Liver (tissue), 9 donors: ENCODE measurements around the gene CCDC50. TPM values are rescaled to one million over a fixed set of nuclear protein-coding genes. Genes with fewer than 3 reads are reported as not detected.

Experiments
- DNase-seq: peaks from one replicate; pipeline ENCODE4 v3.0.0-alpha.2; 2017; ENCODE audit warnings: low spot score
- H3K27ac ChIP-seq, 2 donors: one replicate each; pipeline ENCODE4 v1.7.0; 2013; ENCODE audit warnings: inconsistent platforms in 2 of 2, low read length in 2 of 2, control low read depth in 1 of 2, low read depth in 1 of 2, mild to moderate bottlenecking in 1 of 2
- H3K27me3 ChIP-seq, 4 donors: one replicate each; pipeline versions ENCODE4 v1.6.1 to v1.7.0; 2013; ENCODE audit warnings: low read length in 3 of 4, inconsistent platforms in 1 of 4, mild to moderate bottlenecking in 1 of 4, moderate library complexity in 1 of 4; ENCODE audit not compliant: control insufficient read depth in 4 of 4, insufficient read depth in 4 of 4
- H3K36me3 ChIP-seq, 4 donors: one replicate each; pipeline versions ENCODE4 v1.6.1 to v1.7.0; 2013; ENCODE audit warnings: low read length in 3 of 4, mild to moderate bottlenecking in 3 of 4, low read depth in 1 of 4, moderate library complexity in 1 of 4; ENCODE audit not compliant: control insufficient read depth in 4 of 4, insufficient read depth in 3 of 4
- H3K4me1 ChIP-seq, 4 donors: one replicate each; pipeline versions ENCODE4 v1.6.1 to v1.7.0; 2013; ENCODE audit warnings: low read length in 3 of 4, mild to moderate bottlenecking in 3 of 4, moderate library complexity in 1 of 4; ENCODE audit not compliant: control insufficient read depth in 4 of 4, insufficient read depth in 4 of 4
- H3K4me3 ChIP-seq, 3 donors: one replicate each; pipeline versions ENCODE4 v1.6.1 to v1.7.0; 2013; ENCODE audit warnings: low read length in 3 of 3, control low read depth in 1 of 3, low read depth in 1 of 3, mild to moderate bottlenecking in 1 of 3
- H3K9ac ChIP-seq, 2 donors: one replicate each; pipeline ENCODE4 v1.7.0; 2013; ENCODE audit warnings: low read length in 2 of 2, mild to moderate bottlenecking in 2 of 2, moderate library complexity in 2 of 2, control low read depth in 1 of 2, low read depth in 1 of 2
- H3K9me3 ChIP-seq, 4 donors: one replicate each; pipeline versions ENCODE4 v1.6.1 to v1.7.0; 2013; ENCODE audit warnings: low read length in 3 of 4; ENCODE audit not compliant: control insufficient read depth in 4 of 4
- ATF3 ChIP-seq: IDR thresholded peaks from 2 replicates; pipeline ENCODE4 v1.6.1; 2016; ENCODE audit warnings: antibody characterized with exemption
- EGR1 ChIP-seq, 2 donors: IDR thresholded peaks; 2 replicates each; pipeline ENCODE4 v1.6.1; 2016 to 2018; ENCODE audit warnings: antibody characterized with exemption in 2 of 2, low read depth in 2 of 2
- FOXA1 ChIP-seq: IDR thresholded peaks from 2 replicates; pipeline ENCODE4 v1.6.1; 2016; ENCODE audit warnings: antibody characterized with exemption
- FOXA2 ChIP-seq: IDR thresholded peaks from 2 replicates; pipeline ENCODE4 v1.6.1; 2016; ENCODE audit warnings: antibody characterized with exemption
- GABPA ChIP-seq, 2 donors: IDR thresholded peaks in 1 of 2; conservative IDR thresholded peaks in 1 of 2; 2 replicates each; pipeline ENCODE4 v1.6.1; 2016; ENCODE audit warnings: antibody characterized with exemption in 2 of 2, mild to moderate bottlenecking in 1 of 2, moderate library complexity in 1 of 2
- HNF4A ChIP-seq, 2 donors: conservative IDR thresholded peaks; 2 replicates each; pipeline ENCODE4 v1.6.1; 2016; ENCODE audit warnings: antibody characterized with exemption in 2 of 2, mild to moderate bottlenecking in 2 of 2
- HNF4G ChIP-seq: IDR thresholded peaks from 2 replicates; pipeline ENCODE4 v1.6.1; 2016; ENCODE audit warnings: antibody characterized with exemption
- JUND ChIP-seq, 2 donors: IDR thresholded peaks; 2 replicates each; pipeline ENCODE4 v1.6.1; 2016; ENCODE audit warnings: antibody characterized with exemption in 2 of 2
- NR2F2 ChIP-seq: IDR thresholded peaks from 2 replicates; pipeline ENCODE4 v1.6.1; 2016; ENCODE audit warnings: antibody characterized with exemption
- RAD21 ChIP-seq, 2 donors: IDR thresholded peaks; 2 replicates each; pipeline ENCODE4 v1.6.1; 2016; ENCODE audit warnings: antibody characterized with exemption in 2 of 2, mild to moderate bottlenecking in 2 of 2
- RXRA ChIP-seq, 2 donors: IDR thresholded peaks; 2 replicates each; pipeline ENCODE4 v1.6.1; 2017 to 2018; ENCODE audit warnings: antibody characterized with exemption in 2 of 2, mild to moderate bottlenecking in 1 of 2
- SP1 ChIP-seq: IDR thresholded peaks from 2 replicates; pipeline ENCODE4 v1.6.1; 2018; ENCODE audit warnings: antibody characterized with exemption, mild to moderate bottlenecking
- TAF1 ChIP-seq: conservative IDR thresholded peaks from 2 replicates; pipeline ENCODE4 v1.6.1; 2016; ENCODE audit warnings: antibody characterized with exemption, mild to moderate bottlenecking
- YY1 ChIP-seq: IDR thresholded peaks from 2 replicates; pipeline ENCODE4 v1.6.1; 2016; ENCODE audit warnings: antibody characterized with exemption, mild to moderate bottlenecking
- ZBTB33 ChIP-seq: IDR thresholded peaks from 2 replicates; pipeline ENCODE4 v1.6.1; 2016; ENCODE audit warnings: antibody characterized with exemption
- WGBS: extraction: QIAGEN DNeasy Blood & Tissue Kit; methylation state at CpG from one replicate; pipeline ENCODE4 v1.1.7; 2013; 5-methylcytosine and 5-hydroxymethylcytosine counted together
- polyA plus RNA-seq, 2 donors: library from polyadenylated mRNA; stranded (reverse) in 1 of 2; unstranded in 1 of 2; fragments of 200-250 nt in 1 of 2; fragments of >200 nt in 1 of 2; fragmentation: Nextera tagmentation in 1 of 2; extraction: Ambion mirVana in 1 of 2; gene quantifications; one replicate each; pipeline versions ENCODE4 v1.2.1 to v1.2.3, GENCODE V29; 2013 to 2015
- total RNA-seq, 2 donors: library from RNA; depleted of rRNA; stranded (reverse); fragments of >200 nt; gene quantifications; one replicate each; pipeline ENCODE4 v1.2.3, GENCODE V29; 2014
- TF ChIP-seq, protein P1 (sequence below): IDR thresholded peaks from 2 replicates; pipeline ENCODE4 v1.6.1; 2016; ENCODE audit warnings: antibody characterized with exemption
- TF ChIP-seq, protein P2 (sequence below): IDR thresholded peaks from 2 replicates; pipeline ENCODE4 v1.6.1; 2016; ENCODE audit warnings: antibody characterized with exemption, mild to moderate bottlenecking
- TF ChIP-seq, protein P3 (sequence below): fragments of 150-350 bp; IDR thresholded peaks from 2 replicates; pipeline ENCODE4 v1.5.1; 2017; ENCODE audit warnings: improper control_type of control experiment, low read depth, low read length; ENCODE audit not compliant: missing input control
- donor health status: healthy.
- donor health status: healthy.
- donor health status: healthy.
- donor health status: healthy.
- donor health status: healthy.

CCDC50 gene
- total and polyA plus RNA-seq, 4 donors = 15.4 to 69.0 (median 33.6) TPM

- Histone ChIP-seq H3K4me1 (no peaks in the 10 kb centered on the region), H3K9ac (no peak overlapping the region), H3K27ac (no peak overlapping the region), H3K36me3 (peaks cover 0 to 9% (median 0%) of the 10 kb centered on the region in 4 donors), H3K9me3 (no peaks in the 10 kb centered on the region), H3K27me3 (no peaks in the 10 kb centered on the region), H3K4me3 (no peak overlapping the region)
- TF ChIP-seq HNF4G = no peak
- TF ChIP-seq, protein P1, sequence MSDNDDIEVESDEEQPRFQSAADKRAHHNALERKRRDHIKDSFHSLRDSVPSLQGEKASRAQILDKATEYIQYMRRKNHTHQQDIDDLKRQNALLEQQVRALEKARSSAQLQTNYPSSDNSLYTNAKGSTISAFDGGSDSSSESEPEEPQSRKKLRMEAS = no peak
- no peak for TF ChIP-seq ATF3
- no peak for TF ChIP-seq FOXA2
- no peak for TF ChIP-seq TAF1
- TF ChIP-seq HNF4A (conservative IDR thresholded peaks at IDR 0.05) = no peak
- TF ChIP-seq FOXA1 = no peak
- no peak for TF ChIP-seq RXRA (IDR thresholded peaks at IDR 0.05)
- TF ChIP-seq SP1 = no peak
- no peak for TF ChIP-seq JUND (IDR thresholded peaks at IDR 0.05)
- no peak for TF ChIP-seq RAD21 (IDR thresholded peaks at IDR 0.05)
- TF ChIP-seq, protein P2, sequence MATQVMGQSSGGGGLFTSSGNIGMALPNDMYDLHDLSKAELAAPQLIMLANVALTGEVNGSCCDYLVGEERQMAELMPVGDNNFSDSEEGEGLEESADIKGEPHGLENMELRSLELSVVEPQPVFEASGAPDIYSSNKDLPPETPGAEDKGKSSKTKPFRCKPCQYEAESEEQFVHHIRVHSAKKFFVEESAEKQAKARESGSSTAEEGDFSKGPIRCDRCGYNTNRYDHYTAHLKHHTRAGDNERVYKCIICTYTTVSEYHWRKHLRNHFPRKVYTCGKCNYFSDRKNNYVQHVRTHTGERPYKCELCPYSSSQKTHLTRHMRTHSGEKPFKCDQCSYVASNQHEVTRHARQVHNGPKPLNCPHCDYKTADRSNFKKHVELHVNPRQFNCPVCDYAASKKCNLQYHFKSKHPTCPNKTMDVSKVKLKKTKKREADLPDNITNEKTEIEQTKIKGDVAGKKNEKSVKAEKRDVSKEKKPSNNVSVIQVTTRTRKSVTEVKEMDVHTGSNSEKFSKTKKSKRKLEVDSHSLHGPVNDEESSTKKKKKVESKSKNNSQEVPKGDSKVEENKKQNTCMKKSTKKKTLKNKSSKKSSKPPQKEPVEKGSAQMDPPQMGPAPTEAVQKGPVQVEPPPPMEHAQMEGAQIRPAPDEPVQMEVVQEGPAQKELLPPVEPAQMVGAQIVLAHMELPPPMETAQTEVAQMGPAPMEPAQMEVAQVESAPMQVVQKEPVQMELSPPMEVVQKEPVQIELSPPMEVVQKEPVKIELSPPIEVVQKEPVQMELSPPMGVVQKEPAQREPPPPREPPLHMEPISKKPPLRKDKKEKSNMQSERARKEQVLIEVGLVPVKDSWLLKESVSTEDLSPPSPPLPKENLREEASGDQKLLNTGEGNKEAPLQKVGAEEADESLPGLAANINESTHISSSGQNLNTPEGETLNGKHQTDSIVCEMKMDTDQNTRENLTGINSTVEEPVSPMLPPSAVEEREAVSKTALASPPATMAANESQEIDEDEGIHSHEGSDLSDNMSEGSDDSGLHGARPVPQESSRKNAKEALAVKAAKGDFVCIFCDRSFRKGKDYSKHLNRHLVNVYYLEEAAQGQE = no peak
- TF ChIP-seq YY1 = no peak
- TF ChIP-seq EGR1 (IDR thresholded peaks at IDR 0.05; ENCODE audit: low read depth in 2 of 2) = no peak
- no peak for TF ChIP-seq GABPA (IDR thresholded peaks at IDR 0.05 in 1 of 2, conservative IDR thresholded peaks at IDR 0.05 in 1 of 2)
- TF ChIP-seq, protein P3, sequence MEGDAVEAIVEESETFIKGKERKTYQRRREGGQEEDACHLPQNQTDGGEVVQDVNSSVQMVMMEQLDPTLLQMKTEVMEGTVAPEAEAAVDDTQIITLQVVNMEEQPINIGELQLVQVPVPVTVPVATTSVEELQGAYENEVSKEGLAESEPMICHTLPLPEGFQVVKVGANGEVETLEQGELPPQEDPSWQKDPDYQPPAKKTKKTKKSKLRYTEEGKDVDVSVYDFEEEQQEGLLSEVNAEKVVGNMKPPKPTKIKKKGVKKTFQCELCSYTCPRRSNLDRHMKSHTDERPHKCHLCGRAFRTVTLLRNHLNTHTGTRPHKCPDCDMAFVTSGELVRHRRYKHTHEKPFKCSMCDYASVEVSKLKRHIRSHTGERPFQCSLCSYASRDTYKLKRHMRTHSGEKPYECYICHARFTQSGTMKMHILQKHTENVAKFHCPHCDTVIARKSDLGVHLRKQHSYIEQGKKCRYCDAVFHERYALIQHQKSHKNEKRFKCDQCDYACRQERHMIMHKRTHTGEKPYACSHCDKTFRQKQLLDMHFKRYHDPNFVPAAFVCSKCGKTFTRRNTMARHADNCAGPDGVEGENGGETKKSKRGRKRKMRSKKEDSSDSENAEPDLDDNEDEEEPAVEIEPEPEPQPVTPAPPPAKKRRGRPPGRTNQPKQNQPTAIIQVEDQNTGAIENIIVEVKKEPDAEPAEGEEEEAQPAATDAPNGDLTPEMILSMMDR = no peak
- TF ChIP-seq ZBTB33 = no peak
- TF ChIP-seq NR2F2 = no peak
- WGBS = 94% methylated on average over 3 of the region's 3 CpGs
- no peak for DNase-seq
These were observed 70.7 kb downstream of the CCDC50 start for GRCh38 chr3:191399918-191400317.
